Neural cell (in vitro differentiated cells): Measurements from ENCODE around the gene MDP1. TPM values are rescaled to one million over a fixed set of nuclear protein-coding genes. Genes with fewer than 3 reads are reported as not detected.

Experiments
- H2AFZ ChIP-seq: fragments of 200-600, 300-800 bp; sonication (generic), shearing (Covaris generic); 2 replicates; pipeline ENCODE4 v1.6.0; 2014; ENCODE audit warnings: low read depth, mild to moderate bottlenecking, antibody characterized with exemption, low read length, moderate library complexity
- H3F3A ChIP-seq: fragments of 200-600 bp; shearing (Covaris generic); 2 replicates; pipeline ENCODE4 v1.6.1; 2016; ENCODE audit warnings: mild to moderate bottlenecking, moderate library complexity, mixed read lengths, antibody characterized with exemption, low read length; ENCODE audit not compliant: insufficient read depth, poor library complexity, severe bottlenecking
- H3K27ac ChIP-seq: fragments of 200-600, 300-800 bp; sonication (generic), shearing (Covaris generic); 2 replicates; pipeline ENCODE4 v1.5.1; 2014; ENCODE audit warnings: mild to moderate bottlenecking, low read length, moderate library complexity
- H3K27me3 ChIP-seq: fragments of 300-800, 200-600 bp; sonication (generic), shearing (Covaris generic); 2 replicates; pipeline ENCODE4 v1.6.0; 2014; ENCODE audit warnings: mild to moderate bottlenecking, low read depth, low read length, moderate library complexity; ENCODE audit not compliant: insufficient read depth
- H3K36me3 ChIP-seq: fragments of 300-800, 200-600 bp; sonication (generic), shearing (Covaris generic); 2 replicates; pipeline ENCODE4 v1.5.1; 2014; ENCODE audit warnings: mild to moderate bottlenecking, antibody characterized with exemption, low read length, moderate library complexity; ENCODE audit not compliant: insufficient read depth
- H3K4me2 ChIP-seq: fragments of 300-800, 200-600 bp; sonication (generic), shearing (Covaris generic); 2 replicates; pipeline ENCODE4 v1.6.0; 2014; ENCODE audit warnings: mild to moderate bottlenecking, low read length
- H3K4me3 ChIP-seq: fragments of 300-800, 200-600 bp; sonication (generic), shearing (Covaris generic); 2 replicates; pipeline ENCODE4 v1.5.1; 2014; ENCODE audit warnings: mild to moderate bottlenecking, low read length, moderate library complexity
- H3K79me2 ChIP-seq: fragments of 200-600 bp; shearing (Covaris generic); replicated peaks from 2 replicates; pipeline ENCODE4 v1.6.0; 2014; ENCODE audit warnings: mild to moderate bottlenecking, low read length, moderate library complexity; ENCODE audit not compliant: insufficient read depth
- H3K9ac ChIP-seq: fragments of 300-800, 200-600 bp; sonication (generic), shearing (Covaris generic); 2 replicates; pipeline ENCODE4 v1.6.1; 2016; ENCODE audit warnings: mild to moderate bottlenecking, low read length, mixed read lengths
- H3K9me2 ChIP-seq: fragments of 200-600 bp; shearing (Covaris generic); 2 replicates; pipeline ENCODE4 v1.6.1; 2016; ENCODE audit warnings: mild to moderate bottlenecking, low read length, mixed read lengths; ENCODE audit not compliant: insufficient read depth
- H3K9me3 ChIP-seq: fragments of 200-600, 300-800 bp; sonication (generic), shearing (Covaris generic); 2 replicates; pipeline ENCODE4 v1.6.1; 2016; ENCODE audit warnings: mild to moderate bottlenecking, mixed run types, low read length, moderate library complexity, mixed read lengths
- H4K20me1 ChIP-seq: fragments of 200-600 bp; shearing (Covaris generic); 2 replicates; pipeline ENCODE4 v1.6.1; 2016; ENCODE audit warnings: mild to moderate bottlenecking, mixed run types; ENCODE audit not compliant: insufficient read depth
- EP300 ChIP-seq: fragments of 450-650 bp; conservative IDR thresholded peaks from 2 replicates; pipeline ENCODE4 v1.6.1; 2014; ENCODE audit warnings: antibody characterized with exemption, mild to moderate bottlenecking, moderate library complexity; ENCODE audit not compliant: poor library complexity, severe bottlenecking
- EZH2 ChIP-seq: fragments of 200-600, 300-800 bp; shearing (Covaris generic), sonication (generic); IDR thresholded peaks from 2 replicates; pipeline ENCODE4 v1.6.1; 2014; ENCODE audit warnings: antibody characterized with exemption, low read length, borderline replicate concordance, mild to moderate bottlenecking; ENCODE audit not compliant: insufficient read depth, poor library complexity, severe bottlenecking
- MXI1 ChIP-seq: fragments of 450-650 bp; conservative IDR thresholded peaks from 2 replicates; pipeline ENCODE4 v1.6.1; 2014; ENCODE audit warnings: antibody characterized with exemption, mild to moderate bottlenecking; ENCODE audit not compliant: poor library complexity, severe bottlenecking
- POLR2AphosphoS5 ChIP-seq: IDR thresholded peaks from 2 replicates; pipeline ENCODE4 v1.6.1; 2012
- RAD21 ChIP-seq: fragments of 450-650 bp; conservative IDR thresholded peaks from 2 replicates; pipeline ENCODE4 v1.6.1; 2014; ENCODE audit warnings: antibody characterized with exemption, mild to moderate bottlenecking, moderate library complexity
- SMC3 ChIP-seq: fragments of 450-650 bp; conservative IDR thresholded peaks from 2 replicates; pipeline ENCODE4 v1.6.1; 2014; ENCODE audit warnings: antibody characterized with exemption, mild to moderate bottlenecking, moderate library complexity; ENCODE audit not compliant: poor library complexity
- TAF1 ChIP-seq: IDR thresholded peaks from 2 replicates; pipeline ENCODE4 v1.6.1; 2012; ENCODE audit warnings: low read depth
- polyA plus RNA-seq: library from polyadenylated mRNA; depleted of rRNA; stranded (reverse); fragments of >200 nt; gene quantifications from 2 replicates; pipeline ENCODE4 v1.2.3, GENCODE V29; 2014
- TF ChIP-seq, protein P1 (sequence below): IDR thresholded peaks from 2 replicates; pipeline ENCODE4 v1.6.1; 2012; ENCODE audit warnings: borderline replicate concordance
- TF ChIP-seq, protein P2 (sequence below): fragments of 450-650 bp; IDR thresholded peaks from 2 replicates; pipeline ENCODE4 v1.5.1; 2014; ENCODE audit warnings: antibody characterized with exemption, mild to moderate bottlenecking, moderate library complexity; ENCODE audit not compliant: poor library complexity, severe bottlenecking

MDP1 gene
- polyA plus RNA-seq, 1 donor from 2014 or later: 94.2 TPM

GRCh38 chr14:24250354-24250753 lies 34.5 kb upstream of the MDP1 start:
- Histone ChIP-seq H4K20me1 (no peaks in the 10 kb centered on the region), H3K79me2 (no peaks in the 10 kb centered on the region), H2AFZ (no peak overlapping the region), H3K36me3 (no peaks in the 10 kb centered on the region), H3K27me3 (no peaks in the 10 kb centered on the region), H3K4me3 (no peak overlapping the region), H3K9ac (no peak overlapping the region), H3K27ac (no peak overlapping the region), H3K9me2 (no peaks in the 10 kb centered on the region), H3K9me3 (no peaks in the 10 kb centered on the region), H3F3A (no peaks in the 10 kb centered on the region), H3K4me2 (no peak overlapping the region)
- TF ChIP-seq POLR2AphosphoS5 (no peak), TAF1 (no peak), MXI1 (no peak), EZH2 (no peak), EP300 (no peak), SMC3 (no peak), RAD21 (no peak)
- TF ChIP-seq, protein P1, sequence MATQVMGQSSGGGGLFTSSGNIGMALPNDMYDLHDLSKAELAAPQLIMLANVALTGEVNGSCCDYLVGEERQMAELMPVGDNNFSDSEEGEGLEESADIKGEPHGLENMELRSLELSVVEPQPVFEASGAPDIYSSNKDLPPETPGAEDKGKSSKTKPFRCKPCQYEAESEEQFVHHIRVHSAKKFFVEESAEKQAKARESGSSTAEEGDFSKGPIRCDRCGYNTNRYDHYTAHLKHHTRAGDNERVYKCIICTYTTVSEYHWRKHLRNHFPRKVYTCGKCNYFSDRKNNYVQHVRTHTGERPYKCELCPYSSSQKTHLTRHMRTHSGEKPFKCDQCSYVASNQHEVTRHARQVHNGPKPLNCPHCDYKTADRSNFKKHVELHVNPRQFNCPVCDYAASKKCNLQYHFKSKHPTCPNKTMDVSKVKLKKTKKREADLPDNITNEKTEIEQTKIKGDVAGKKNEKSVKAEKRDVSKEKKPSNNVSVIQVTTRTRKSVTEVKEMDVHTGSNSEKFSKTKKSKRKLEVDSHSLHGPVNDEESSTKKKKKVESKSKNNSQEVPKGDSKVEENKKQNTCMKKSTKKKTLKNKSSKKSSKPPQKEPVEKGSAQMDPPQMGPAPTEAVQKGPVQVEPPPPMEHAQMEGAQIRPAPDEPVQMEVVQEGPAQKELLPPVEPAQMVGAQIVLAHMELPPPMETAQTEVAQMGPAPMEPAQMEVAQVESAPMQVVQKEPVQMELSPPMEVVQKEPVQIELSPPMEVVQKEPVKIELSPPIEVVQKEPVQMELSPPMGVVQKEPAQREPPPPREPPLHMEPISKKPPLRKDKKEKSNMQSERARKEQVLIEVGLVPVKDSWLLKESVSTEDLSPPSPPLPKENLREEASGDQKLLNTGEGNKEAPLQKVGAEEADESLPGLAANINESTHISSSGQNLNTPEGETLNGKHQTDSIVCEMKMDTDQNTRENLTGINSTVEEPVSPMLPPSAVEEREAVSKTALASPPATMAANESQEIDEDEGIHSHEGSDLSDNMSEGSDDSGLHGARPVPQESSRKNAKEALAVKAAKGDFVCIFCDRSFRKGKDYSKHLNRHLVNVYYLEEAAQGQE: no peak
- TF ChIP-seq, protein P2, sequence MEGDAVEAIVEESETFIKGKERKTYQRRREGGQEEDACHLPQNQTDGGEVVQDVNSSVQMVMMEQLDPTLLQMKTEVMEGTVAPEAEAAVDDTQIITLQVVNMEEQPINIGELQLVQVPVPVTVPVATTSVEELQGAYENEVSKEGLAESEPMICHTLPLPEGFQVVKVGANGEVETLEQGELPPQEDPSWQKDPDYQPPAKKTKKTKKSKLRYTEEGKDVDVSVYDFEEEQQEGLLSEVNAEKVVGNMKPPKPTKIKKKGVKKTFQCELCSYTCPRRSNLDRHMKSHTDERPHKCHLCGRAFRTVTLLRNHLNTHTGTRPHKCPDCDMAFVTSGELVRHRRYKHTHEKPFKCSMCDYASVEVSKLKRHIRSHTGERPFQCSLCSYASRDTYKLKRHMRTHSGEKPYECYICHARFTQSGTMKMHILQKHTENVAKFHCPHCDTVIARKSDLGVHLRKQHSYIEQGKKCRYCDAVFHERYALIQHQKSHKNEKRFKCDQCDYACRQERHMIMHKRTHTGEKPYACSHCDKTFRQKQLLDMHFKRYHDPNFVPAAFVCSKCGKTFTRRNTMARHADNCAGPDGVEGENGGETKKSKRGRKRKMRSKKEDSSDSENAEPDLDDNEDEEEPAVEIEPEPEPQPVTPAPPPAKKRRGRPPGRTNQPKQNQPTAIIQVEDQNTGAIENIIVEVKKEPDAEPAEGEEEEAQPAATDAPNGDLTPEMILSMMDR: no peak

DNA sequence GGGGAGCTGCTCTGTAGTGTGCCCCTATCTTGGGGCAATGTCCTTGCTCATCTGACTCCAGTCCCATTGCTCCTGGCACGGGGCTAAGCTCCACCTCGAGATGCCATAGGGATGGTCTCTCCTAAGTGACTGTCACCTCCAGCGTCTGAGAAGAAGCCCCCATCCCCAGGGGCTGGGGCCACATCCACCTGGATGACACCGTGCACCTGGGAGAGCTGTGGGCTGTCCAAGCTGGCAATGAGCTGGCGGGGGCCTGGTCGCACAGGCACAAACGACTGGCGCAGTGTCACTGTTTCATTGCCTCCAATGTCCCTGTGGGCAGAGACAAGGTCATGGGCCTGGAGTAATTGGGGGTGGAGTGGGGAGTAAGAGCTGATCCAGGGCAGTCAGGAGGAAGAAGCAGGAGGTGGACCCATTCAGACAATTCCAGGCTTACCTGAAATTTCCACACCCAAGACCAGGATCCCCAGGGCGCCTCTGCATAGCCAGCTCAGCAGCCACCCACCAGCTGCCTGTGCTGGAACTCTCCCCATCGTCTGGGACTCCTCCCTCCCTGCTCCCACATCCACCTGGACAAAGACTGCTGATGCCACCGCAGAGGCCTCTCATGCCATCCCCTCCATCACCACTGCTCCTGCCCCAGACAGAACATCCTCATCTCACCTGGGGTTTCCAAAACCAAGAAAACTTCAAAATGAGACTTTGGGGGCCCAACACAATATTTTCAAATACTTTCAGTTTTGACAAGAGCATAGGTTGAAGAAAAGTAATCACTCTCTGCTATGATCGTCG lies 33.6 kb upstream of the MDP1 start:
- H3K4me3 ChIP-seq: no peak overlapping the region
- H3K9me2 ChIP-seq: no peaks in the 10 kb centered on the region
- no peaks in the 10 kb centered on the region for H3K79me2 ChIP-seq
- TF ChIP-seq POLR2AphosphoS5: no peak
- TF ChIP-seq SMC3: no peak
- no peak for TF ChIP-seq EP300
- no peak for TF ChIP-seq EZH2
- no peak overlapping the region for H3K9ac ChIP-seq
- no peak overlapping the region for H3K4me2 ChIP-seq
- H3K27ac ChIP-seq: no peak overlapping the region
- H3K27me3 ChIP-seq: no peaks in the 10 kb centered on the region
- no peaks in the 10 kb centered on the region for H4K20me1 ChIP-seq
- no peaks in the 10 kb centered on the region for H3K9me3 ChIP-seq
- no peaks in the 10 kb centered on the region for H3F3A ChIP-seq
- H2AFZ ChIP-seq: no peak overlapping the region
- no peaks in the 10 kb centered on the region for H3K36me3 ChIP-seq
